ENCODE results near the gene NUP205.

Gene NUP205

GRCh38 chr7:135519233-135519688, 38.5 kb upstream of the NUP205 start:
- no peak overlapping the region for H3K27ac ChIP-seq (ENCODE audit: low read depth, low read length)

GRCh38 chr7:135519871-135520270, 37.8 kb upstream of the NUP205 start:
- Histone ChIP-seq H3K9ac (ENCODE audit: low read depth in 1 of 2, low read length in 2 of 2) (no peak overlapping the region), H3K27me3 (ENCODE audit: control insufficient read depth in 1 of 2, insufficient read depth in 2 of 2, low read length in 2 of 2) (no peaks in the 10 kb centered on the region)

More at GRCh38 chr7:135519233-135519688, 38.5 kb upstream of the NUP205 start:
- H3K27me3 ChIP-seq (ENCODE audit: control insufficient read depth in 1 of 2, insufficient read depth in 2 of 2, low read length in 2 of 2), result no peaks in the 10 kb centered on the region
- no peaks in the 10 kb centered on the region for H3K4me1 ChIP-seq (ENCODE audit: control insufficient read depth in 1 of 2, insufficient read depth in 2 of 2, low read length in 2 of 2)
- no peaks in the 10 kb centered on the region for H3K9me3 ChIP-seq (ENCODE audit: control insufficient read depth in 1 of 2, low read length in 2 of 2)
- no peak overlapping the region for H3K4me3 ChIP-seq (ENCODE audit: low read depth in 1 of 2, low read length in 2 of 2)
- H3K9ac ChIP-seq (ENCODE audit: low read depth in 1 of 2, low read length in 2 of 2), result no peak overlapping the region
- no peaks in the 10 kb centered on the region for H3K36me3 ChIP-seq (ENCODE audit: control insufficient read depth in 1 of 2, insufficient read depth in 2 of 2, low read length in 2 of 2)

GRCh38 chr7:135522509-135522908, 35.2 kb upstream of the NUP205 start:
- Histone ChIP-seq H3K36me3 (ENCODE audit: control insufficient read depth in 1 of 2, insufficient read depth in 2 of 2, low read length in 2 of 2) (no peaks in the 10 kb centered on the region), H3K4me3 (ENCODE audit: low read depth in 1 of 2, low read length in 2 of 2) (no peak overlapping the region), H3K4me1 (ENCODE audit: control insufficient read depth in 1 of 2, insufficient read depth in 2 of 2, low read length in 2 of 2) (no peaks in the 10 kb centered on the region), H3K27ac (ENCODE audit: low read depth, low read length) (no peak overlapping the region), H3K27me3 (ENCODE audit: control insufficient read depth in 1 of 2, insufficient read depth in 2 of 2, low read length in 2 of 2) (no peaks in the 10 kb centered on the region), H3K9ac (ENCODE audit: low read depth in 1 of 2, low read length in 2 of 2) (no peak overlapping the region), H3K9me3 (ENCODE audit: control insufficient read depth in 1 of 2, low read length in 2 of 2) (no peaks in the 10 kb centered on the region)

More at GRCh38 chr7:135519871-135520270, 37.8 kb upstream of the NUP205 start:
- Histone ChIP-seq H3K4me3 (ENCODE audit: low read depth in 1 of 2, low read length in 2 of 2) (no peak overlapping the region), H3K27ac (ENCODE audit: low read depth, low read length) (no peak overlapping the region), H3K4me1 (ENCODE audit: control insufficient read depth in 1 of 2, insufficient read depth in 2 of 2, low read length in 2 of 2) (no peaks in the 10 kb centered on the region), H3K9me3 (ENCODE audit: control insufficient read depth in 1 of 2, low read length in 2 of 2) (no peaks in the 10 kb centered on the region), H3K36me3 (ENCODE audit: control insufficient read depth in 1 of 2, insufficient read depth in 2 of 2, low read length in 2 of 2) (no peaks in the 10 kb centered on the region)

- Histone ChIP-seq H3K27ac (ENCODE audit: low read depth, low read length) (no peak overlapping the region), H3K9me3 (ENCODE audit: control insufficient read depth in 1 of 2, low read length in 2 of 2) (no peaks in the 10 kb centered on the region), H3K27me3 (ENCODE audit: control insufficient read depth in 1 of 2, insufficient read depth in 2 of 2, low read length in 2 of 2) (no peaks in the 10 kb centered on the region), H3K36me3 (ENCODE audit: control insufficient read depth in 1 of 2, insufficient read depth in 2 of 2, low read length in 2 of 2) (no peaks in the 10 kb centered on the region), H3K4me3 (ENCODE audit: low read depth in 1 of 2, low read length in 2 of 2) (no peak overlapping the region), H3K9ac (ENCODE audit: low read depth in 1 of 2, low read length in 2 of 2) (no peak overlapping the region), H3K4me1 (ENCODE audit: control insufficient read depth in 1 of 2, insufficient read depth in 2 of 2, low read length in 2 of 2) (no peaks in the 10 kb centered on the region)
These were observed 34.6 kb upstream of the NUP205 start for GRCh38 chr7:135523146-135523545.

GRCh38 chr7:135525426-135525825, 32.3 kb upstream of the NUP205 start:
- no peaks in the 10 kb centered on the region for H3K27me3 ChIP-seq (ENCODE audit: control insufficient read depth in 1 of 2, insufficient read depth in 2 of 2, low read length in 2 of 2)
- H3K9ac ChIP-seq (ENCODE audit: low read depth in 1 of 2, low read length in 2 of 2), result no peak overlapping the region
- no peak overlapping the region for H3K27ac ChIP-seq (ENCODE audit: low read depth, low read length)
- no peak overlapping the region for H3K4me3 ChIP-seq (ENCODE audit: low read depth in 1 of 2, low read length in 2 of 2)
- H3K4me1 ChIP-seq (ENCODE audit: control insufficient read depth in 1 of 2, insufficient read depth in 2 of 2, low read length in 2 of 2), result no peaks in the 10 kb centered on the region
- H3K9me3 ChIP-seq (ENCODE audit: control insufficient read depth in 1 of 2, low read length in 2 of 2), result no peaks in the 10 kb centered on the region
- no peaks in the 10 kb centered on the region for H3K36me3 ChIP-seq (ENCODE audit: control insufficient read depth in 1 of 2, insufficient read depth in 2 of 2, low read length in 2 of 2)

GRCh38 chr7:135527025-135527424, 30.7 kb upstream of the NUP205 start:
- H3K27ac ChIP-seq (ENCODE audit: low read depth, low read length), result no peak overlapping the region
- no peaks in the 10 kb centered on the region for H3K4me1 ChIP-seq (ENCODE audit: control insufficient read depth in 1 of 2, insufficient read depth in 2 of 2, low read length in 2 of 2)
- no peaks in the 10 kb centered on the region for H3K36me3 ChIP-seq (ENCODE audit: control insufficient read depth in 1 of 2, insufficient read depth in 2 of 2, low read length in 2 of 2)
- H3K9ac ChIP-seq (ENCODE audit: low read depth in 1 of 2, low read length in 2 of 2), result no peak overlapping the region
- H3K9me3 ChIP-seq (ENCODE audit: control insufficient read depth in 1 of 2, low read length in 2 of 2), result no peaks in the 10 kb centered on the region
- H3K27me3 ChIP-seq (ENCODE audit: control insufficient read depth in 1 of 2, insufficient read depth in 2 of 2, low read length in 2 of 2), result no peaks in the 10 kb centered on the region
- H3K4me3 ChIP-seq (ENCODE audit: low read depth in 1 of 2, low read length in 2 of 2), result no peak overlapping the region

GRCh38 chr7:135536150-135536549, 21.6 kb upstream of the NUP205 start:
- H3K9ac ChIP-seq (ENCODE audit: low read depth in 1 of 2, low read length in 2 of 2), result no peak overlapping the region
- peaks cover 0 to 6% of the 10 kb centered on the region in 2 donors for H3K4me1 ChIP-seq (ENCODE audit: control insufficient read depth in 1 of 2, insufficient read depth in 2 of 2, low read length in 2 of 2)
- no peaks in the 10 kb centered on the region for H3K9me3 ChIP-seq (ENCODE audit: control insufficient read depth in 1 of 2, low read length in 2 of 2)

GRCh38 chr7:135537453-135537852, 20.3 kb upstream of the NUP205 start:
- no peak overlapping the region for H3K4me3 ChIP-seq (ENCODE audit: low read depth in 1 of 2, low read length in 2 of 2)
- no peak overlapping the region for H3K9ac ChIP-seq (ENCODE audit: low read depth in 1 of 2, low read length in 2 of 2)
- peaks cover 0 to 6% of the 10 kb centered on the region in 2 donors for H3K4me1 ChIP-seq (ENCODE audit: control insufficient read depth in 1 of 2, insufficient read depth in 2 of 2, low read length in 2 of 2)
- H3K27me3 ChIP-seq (ENCODE audit: control insufficient read depth in 1 of 2, insufficient read depth in 2 of 2, low read length in 2 of 2), result no peaks in the 10 kb centered on the region
- H3K36me3 ChIP-seq (ENCODE audit: control insufficient read depth in 1 of 2, insufficient read depth in 2 of 2, low read length in 2 of 2), result no peaks in the 10 kb centered on the region
- H3K9me3 ChIP-seq (ENCODE audit: control insufficient read depth in 1 of 2, low read length in 2 of 2), result no peaks in the 10 kb centered on the region
- H3K27ac ChIP-seq (ENCODE audit: low read depth, low read length), result no peak overlapping the region

More at GRCh38 chr7:135536150-135536549, 21.6 kb upstream of the NUP205 start:
- no peak overlapping the region for H3K27ac ChIP-seq (ENCODE audit: low read depth, low read length)
- H3K27me3 ChIP-seq (ENCODE audit: control insufficient read depth in 1 of 2, insufficient read depth in 2 of 2, low read length in 2 of 2), result no peaks in the 10 kb centered on the region
- no peaks in the 10 kb centered on the region for H3K36me3 ChIP-seq (ENCODE audit: control insufficient read depth in 1 of 2, insufficient read depth in 2 of 2, low read length in 2 of 2)
- H3K4me3 ChIP-seq (ENCODE audit: low read depth in 1 of 2, low read length in 2 of 2), result no peak overlapping the region

GRCh38 chr7:135537905-135538304, 19.8 kb upstream of the NUP205 start:
- Histone ChIP-seq H3K9me3 (ENCODE audit: control insufficient read depth in 1 of 2, low read length in 2 of 2) (no peaks in the 10 kb centered on the region), H3K36me3 (ENCODE audit: control insufficient read depth in 1 of 2, insufficient read depth in 2 of 2, low read length in 2 of 2) (no peaks in the 10 kb centered on the region), H3K4me1 (ENCODE audit: control insufficient read depth in 1 of 2, insufficient read depth in 2 of 2, low read length in 2 of 2) (peaks cover 0 to 6% of the 10 kb centered on the region in 2 donors), H3K27ac (ENCODE audit: low read depth, low read length) (no peak overlapping the region), H3K9ac (ENCODE audit: low read depth in 1 of 2, low read length in 2 of 2) (no peak overlapping the region), H3K4me3 (ENCODE audit: low read depth in 1 of 2, low read length in 2 of 2) (no peak overlapping the region), H3K27me3 (ENCODE audit: control insufficient read depth in 1 of 2, insufficient read depth in 2 of 2, low read length in 2 of 2) (no peaks in the 10 kb centered on the region)

GRCh38 chr7:135538376-135538775, 19.3 kb upstream of the NUP205 start:
- no peaks in the 10 kb centered on the region for H3K36me3 ChIP-seq (ENCODE audit: control insufficient read depth in 1 of 2, insufficient read depth in 2 of 2, low read length in 2 of 2)
- no peak overlapping the region for H3K4me3 ChIP-seq (ENCODE audit: low read depth in 1 of 2, low read length in 2 of 2)
- H3K27ac ChIP-seq (ENCODE audit: low read depth, low read length), result no peak overlapping the region
- H3K4me1 ChIP-seq (ENCODE audit: control insufficient read depth in 1 of 2, insufficient read depth in 2 of 2, low read length in 2 of 2), result peaks cover 0 to 6% of the 10 kb centered on the region in 2 donors
- no peaks in the 10 kb centered on the region for H3K27me3 ChIP-seq (ENCODE audit: control insufficient read depth in 1 of 2, insufficient read depth in 2 of 2, low read length in 2 of 2)
- no peak overlapping the region for H3K9ac ChIP-seq (ENCODE audit: low read depth in 1 of 2, low read length in 2 of 2)
- no peaks in the 10 kb centered on the region for H3K9me3 ChIP-seq (ENCODE audit: control insufficient read depth in 1 of 2, low read length in 2 of 2)

GRCh38 chr7:135539629-135540028, 18.1 kb upstream of the NUP205 start:
- H3K27me3 ChIP-seq (ENCODE audit: control insufficient read depth in 1 of 2, insufficient read depth in 2 of 2, low read length in 2 of 2), result no peaks in the 10 kb centered on the region
- H3K9ac ChIP-seq (ENCODE audit: low read depth in 1 of 2, low read length in 2 of 2), result no peak overlapping the region
- H3K4me1 ChIP-seq (ENCODE audit: control insufficient read depth in 1 of 2, insufficient read depth in 2 of 2, low read length in 2 of 2), result peaks cover 0 to 6% of the 10 kb centered on the region in 2 donors
- no peak overlapping the region for H3K4me3 ChIP-seq (ENCODE audit: low read depth in 1 of 2, low read length in 2 of 2)
- H3K9me3 ChIP-seq (ENCODE audit: control insufficient read depth in 1 of 2, low read length in 2 of 2), result no peaks in the 10 kb centered on the region
- H3K27ac ChIP-seq (ENCODE audit: low read depth, low read length), result no peak overlapping the region
- no peaks in the 10 kb centered on the region for H3K36me3 ChIP-seq (ENCODE audit: control insufficient read depth in 1 of 2, insufficient read depth in 2 of 2, low read length in 2 of 2)

Data from duodenal mucosa (tissue), 2 donors.